ENCODE data around the gene FCRL1. TPM values are rescaled to one million over a fixed set of nuclear protein-coding genes. Genes with fewer than 3 reads are reported as not detected.

FCRL1 gene
- total and polyA plus RNA-seq, 10 of the 15 experiments (the other 5 are each of a cell fraction or from before 2014, with no cell fraction given): 0.23 to 2.4 (median 0.87) TPM; not detected in 2

DNA sequence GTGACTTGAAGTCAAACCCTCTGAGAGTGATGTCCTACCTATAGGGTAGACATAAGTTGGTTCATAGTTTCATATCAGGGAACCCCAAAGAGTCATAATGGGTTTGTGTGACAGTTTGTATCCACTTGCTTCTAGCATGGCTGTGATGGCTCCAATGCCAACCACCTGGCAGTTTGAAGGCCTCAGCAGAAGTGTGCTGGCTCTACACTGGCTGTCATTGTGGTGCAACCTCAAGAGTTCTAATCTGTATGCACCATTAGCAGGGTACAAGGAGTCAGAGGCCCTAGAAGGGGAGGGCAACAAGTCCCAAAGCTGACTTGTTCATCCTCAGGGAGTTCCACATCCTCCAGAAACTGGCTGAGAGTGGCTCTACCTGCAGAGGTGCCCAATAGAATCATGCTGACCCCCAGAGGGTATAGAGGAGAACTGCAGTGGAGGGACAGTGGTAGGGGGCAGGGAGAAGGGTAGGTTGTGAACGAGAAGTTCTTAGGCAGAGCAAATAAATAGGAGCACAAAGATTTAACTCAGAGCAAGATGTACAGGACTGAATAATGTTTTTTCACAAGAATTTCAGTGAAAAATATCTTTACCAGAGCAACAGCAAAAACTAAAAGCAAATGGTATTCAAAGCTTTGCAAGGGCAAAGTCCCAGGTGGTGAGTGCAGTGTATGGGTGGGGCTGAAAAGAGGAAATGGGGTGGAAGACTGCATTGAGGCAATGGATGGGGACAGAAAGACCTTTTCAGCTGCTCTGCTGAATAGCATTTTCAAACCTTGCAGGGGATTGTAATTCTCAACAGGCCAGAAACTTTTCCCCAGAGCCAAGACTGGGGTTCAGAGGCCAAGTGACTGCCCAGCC is 46.2 kb downstream of the FCRL1 start:
- RAD21 ChIA-PET (ENCODE audit: unreplicated experiment): interaction anchor here (0.7 to 1.1 kb wide), 4 partner anchors 33 to 209 kb away, joined by 3 to 16 read pairs (median 4); no protein-coding TSS in a partner anchor
- CTCF ChIA-PET: interaction anchor here (0.6 to 5.0 kb wide), 15 partner anchors 9 to 278 kb away, joined by 3 to 68 read pairs (median 3); no protein-coding TSS in a partner anchor
- Histone ChIP-seq H4K20me1 (ENCODE audit: control insufficient read depth, insufficient read depth) (no peaks in the 10 kb centered on the region), H3K4me1 (ENCODE audit: control insufficient read depth, insufficient read depth, low read length) (peaks cover 15% of the 10 kb centered on the region), H3K4me3 (no peak overlapping the region), H3K4me2 (ENCODE audit: control insufficient read depth, insufficient read depth) (no peak overlapping the region), H2AFZ (ENCODE audit: control insufficient read depth, low read depth, low read length) (no peak overlapping the region), H3K79me2 (ENCODE audit: control insufficient read depth, insufficient read depth, low read length) (no peaks in the 10 kb centered on the region), H3K27ac (ENCODE audit: control insufficient read depth, insufficient read depth) (no peak overlapping the region), H3K27me3 (replicated peaks in 1 of 2; ENCODE audit: control insufficient read depth in 2 of 2, insufficient read depth in 2 of 2, low read length in 1 of 2) (peaks cover 3 to 7% of the 10 kb centered on the region in 2 experiments; a peak in 1 of 4 replicates), H3K36me3 (ENCODE audit: control insufficient read depth in 2 of 2, insufficient read depth in 2 of 2, low read length in 1 of 2) (no peaks in the 10 kb centered on the region), H3K9ac (ENCODE audit: control insufficient read depth, insufficient read depth, low read length) (no peak overlapping the region), H3K9me3 (replicated peaks; ENCODE audit: control insufficient read depth, insufficient read depth, low read length) (no peaks in the 10 kb centered on the region)
- SMC1A ChIA-PET (ENCODE audit: uncharacterized antibody, unreplicated experiment): interaction anchor here (1.1 to 2.6 kb wide), 5 partner anchors 151 to 268 kb away, joined by 3 to 23 read pairs (median 3); no protein-coding TSS in a partner anchor
- in situ Hi-C loops (cut with MboI): no loop called here
- WGBS (ENCODE audit: insufficient coverage, insufficient replicate concordance, low lambda C conversion rate, missing lambda C conversion rate): 0% methylated on average over 1 of the region's 1 CpG
- no peak for DNase-seq (ENCODE audit: low read depth, low spot score)
- no peak for FAIRE-seq
- intact Hi-C loops (cut with micrococcal nuclease; ENCODE audit: unreplicated experiment): loop anchor here (1.0 to 10.0 kb wide), 3 partner anchors 174 to 399 kb away; no protein-coding TSS in a partner anchor
- BruUV-seq (replicated peaks): no TSS peak
- POLR2A ChIA-PET: interaction anchor here (0.9 kb wide), 1 partner anchor 262 kb away, joined by 3 read pairs; no protein-coding TSS in a partner anchor
- ATAC-seq: peak; percentile 89
- no peak for TF ChIP-seq YBX1 (IDR thresholded peaks at IDR 0.05)
- TF ChIP-seq SRF (IDR thresholded peaks at IDR 0.05; ENCODE audit: low read depth in 2 of 2, low read length in 2 of 2): no peak
- TF ChIP-seq, protein P1, sequence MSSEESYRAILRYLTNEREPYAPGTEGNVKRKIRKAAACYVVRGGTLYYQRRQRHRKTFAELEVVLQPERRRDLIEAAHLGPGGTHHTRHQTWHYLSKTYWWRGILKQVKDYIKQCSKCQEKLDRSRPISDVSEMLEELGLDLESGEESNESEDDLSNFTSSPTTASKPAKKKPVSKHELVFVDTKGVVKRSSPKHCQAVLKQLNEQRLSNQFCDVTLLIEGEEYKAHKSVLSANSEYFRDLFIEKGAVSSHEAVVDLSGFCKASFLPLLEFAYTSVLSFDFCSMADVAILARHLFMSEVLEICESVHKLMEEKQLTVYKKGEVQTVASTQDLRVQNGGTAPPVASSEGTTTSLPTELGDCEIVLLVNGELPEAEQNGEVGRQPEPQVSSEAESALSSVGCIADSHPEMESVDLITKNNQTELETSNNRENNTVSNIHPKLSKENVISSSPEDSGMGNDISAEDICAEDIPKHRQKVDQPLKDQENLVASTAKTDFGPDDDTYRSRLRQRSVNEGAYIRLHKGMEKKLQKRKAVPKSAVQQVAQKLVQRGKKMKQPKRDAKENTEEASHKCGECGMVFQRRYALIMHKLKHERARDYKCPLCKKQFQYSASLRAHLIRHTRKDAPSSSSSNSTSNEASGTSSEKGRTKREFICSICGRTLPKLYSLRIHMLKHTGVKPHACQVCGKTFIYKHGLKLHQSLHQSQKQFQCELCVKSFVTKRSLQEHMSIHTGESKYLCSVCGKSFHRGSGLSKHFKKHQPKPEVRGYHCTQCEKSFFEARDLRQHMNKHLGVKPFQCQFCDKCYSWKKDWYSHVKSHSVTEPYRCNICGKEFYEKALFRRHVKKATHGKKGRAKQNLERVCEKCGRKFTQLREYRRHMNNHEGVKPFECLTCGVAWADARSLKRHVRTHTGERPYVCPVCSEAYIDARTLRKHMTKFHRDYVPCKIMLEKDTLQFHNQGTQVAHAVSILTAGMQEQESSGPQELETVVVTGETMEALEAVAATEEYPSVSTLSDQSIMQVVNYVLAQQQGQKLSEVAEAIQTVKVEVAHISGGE (CRISPR knock-in tag; IDR thresholded peaks at IDR 0.05): no peak
- TF ChIP-seq STAT1 (conservative IDR thresholded peaks at IDR 0.05): no peak
- no peak for TF ChIP-seq CEBPB (IDR thresholded peaks at IDR 0.05; ENCODE audit: borderline replicate concordance in 1 of 2, low read depth in 2 of 2, low read length in 2 of 2)
- TF ChIP-seq, protein P2, sequence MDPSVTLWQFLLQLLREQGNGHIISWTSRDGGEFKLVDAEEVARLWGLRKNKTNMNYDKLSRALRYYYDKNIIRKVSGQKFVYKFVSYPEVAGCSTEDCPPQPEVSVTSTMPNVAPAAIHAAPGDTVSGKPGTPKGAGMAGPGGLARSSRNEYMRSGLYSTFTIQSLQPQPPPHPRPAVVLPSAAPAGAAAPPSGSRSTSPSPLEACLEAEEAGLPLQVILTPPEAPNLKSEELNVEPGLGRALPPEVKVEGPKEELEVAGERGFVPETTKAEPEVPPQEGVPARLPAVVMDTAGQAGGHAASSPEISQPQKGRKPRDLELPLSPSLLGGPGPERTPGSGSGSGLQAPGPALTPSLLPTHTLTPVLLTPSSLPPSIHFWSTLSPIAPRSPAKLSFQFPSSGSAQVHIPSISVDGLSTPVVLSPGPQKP (IDR thresholded peaks at IDR 0.05; ENCODE audit: low read depth, low read length): no peak
- no peak for TF ChIP-seq SMAD1 (IDR thresholded peaks at IDR 0.05; ENCODE audit: low read depth, partially characterized antibody)
- TF ChIP-seq WRNIP1 (IDR thresholded peaks at IDR 0.05; ENCODE audit: borderline replicate concordance, low read depth, low read length): no peak
- no peak for TF ChIP-seq RUNX3 (IDR thresholded peaks at IDR 0.05; ENCODE audit: low read length)
- no peak for TF ChIP-seq NR2C1 (IDR thresholded peaks at IDR 0.05)
- no peak for TF ChIP-seq SMARCA5 (IDR thresholded peaks at IDR 0.05)
- TF ChIP-seq, protein P3, sequence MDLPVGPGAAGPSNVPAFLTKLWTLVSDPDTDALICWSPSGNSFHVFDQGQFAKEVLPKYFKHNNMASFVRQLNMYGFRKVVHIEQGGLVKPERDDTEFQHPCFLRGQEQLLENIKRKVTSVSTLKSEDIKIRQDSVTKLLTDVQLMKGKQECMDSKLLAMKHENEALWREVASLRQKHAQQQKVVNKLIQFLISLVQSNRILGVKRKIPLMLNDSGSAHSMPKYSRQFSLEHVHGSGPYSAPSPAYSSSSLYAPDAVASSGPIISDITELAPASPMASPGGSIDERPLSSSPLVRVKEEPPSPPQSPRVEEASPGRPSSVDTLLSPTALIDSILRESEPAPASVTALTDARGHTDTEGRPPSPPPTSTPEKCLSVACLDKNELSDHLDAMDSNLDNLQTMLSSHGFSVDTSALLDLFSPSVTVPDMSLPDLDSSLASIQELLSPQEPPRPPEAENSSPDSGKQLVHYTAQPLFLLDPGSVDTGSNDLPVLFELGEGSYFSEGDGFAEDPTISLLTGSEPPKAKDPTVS (IDR thresholded peaks at IDR 0.05; ENCODE audit: low read depth, low read length): no peak
- TF ChIP-seq, protein P4, sequence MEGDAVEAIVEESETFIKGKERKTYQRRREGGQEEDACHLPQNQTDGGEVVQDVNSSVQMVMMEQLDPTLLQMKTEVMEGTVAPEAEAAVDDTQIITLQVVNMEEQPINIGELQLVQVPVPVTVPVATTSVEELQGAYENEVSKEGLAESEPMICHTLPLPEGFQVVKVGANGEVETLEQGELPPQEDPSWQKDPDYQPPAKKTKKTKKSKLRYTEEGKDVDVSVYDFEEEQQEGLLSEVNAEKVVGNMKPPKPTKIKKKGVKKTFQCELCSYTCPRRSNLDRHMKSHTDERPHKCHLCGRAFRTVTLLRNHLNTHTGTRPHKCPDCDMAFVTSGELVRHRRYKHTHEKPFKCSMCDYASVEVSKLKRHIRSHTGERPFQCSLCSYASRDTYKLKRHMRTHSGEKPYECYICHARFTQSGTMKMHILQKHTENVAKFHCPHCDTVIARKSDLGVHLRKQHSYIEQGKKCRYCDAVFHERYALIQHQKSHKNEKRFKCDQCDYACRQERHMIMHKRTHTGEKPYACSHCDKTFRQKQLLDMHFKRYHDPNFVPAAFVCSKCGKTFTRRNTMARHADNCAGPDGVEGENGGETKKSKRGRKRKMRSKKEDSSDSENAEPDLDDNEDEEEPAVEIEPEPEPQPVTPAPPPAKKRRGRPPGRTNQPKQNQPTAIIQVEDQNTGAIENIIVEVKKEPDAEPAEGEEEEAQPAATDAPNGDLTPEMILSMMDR (IDR thresholded peaks at IDR 0.05 in 2 of 3, conservative IDR thresholded peaks at IDR 0.05 in 1 of 3; ENCODE audit: control insufficient read depth in 2 of 3, extremely low read depth in 1 of 3, insufficient read depth in 1 of 3, low read depth in 3 of 3, low read length in 3 of 3): peak; percentile 56 to 67 (median 63)
- no peak for TF ChIP-seq POLR2A (IDR thresholded peaks at IDR 0.05; ENCODE audit: low read depth, low read length)
- TF ChIP-seq RBBP5 (conservative IDR thresholded peaks at IDR 0.05): no peak
